Measurements from ENCODE around the gene DNAJC1. TPM values are rescaled to one million over a fixed set of nuclear protein-coding genes. Genes with fewer than 3 reads are reported as not detected.

The DNAJC1 gene
- total and polyA plus RNA-seq, 11 donors = 9.5 to 68.4 (median 14.1) TPM

- WGBS, 4 donors = 86 to 92% (median 88%) methylated on average over 5 of the region's 5 CpGs
- H3K4me3 ChIP-seq = no peak overlapping the region
- DNase-seq (no peak), ATAC-seq (no peak)
- no peaks in the 10 kb centered on the region for H3K27me3 ChIP-seq
- intact Hi-C loops (cut with DNase I) = loop anchor here in 3 of 10 donors (10.0 kb wide), 3 partner anchors 209 to 1049 kb away; no protein-coding TSS in a partner anchor
- no peak for TF ChIP-seq CTCF (IDR thresholded peaks at IDR 0.05)
- no peak for TF ChIP-seq POLR2A (IDR thresholded peaks at IDR 0.05)
- H3K27ac ChIP-seq = no peak overlapping the region
- peaks cover 0 to 1% (median 0%) of the 10 kb centered on the region in 12 donors for H3K4me1 ChIP-seq
- no peaks in the 10 kb centered on the region for H3K36me3 ChIP-seq
- no peaks in the 10 kb centered on the region for H3K9me3 ChIP-seq
These were observed 12.6 kb upstream of the DNAJC1 start for GRCh38 chr10:22016046-22016705.

- TF ChIP-seq CTCF (IDR thresholded peaks at IDR 0.05) = peak; percentile 42 to 75 (median 62)
- no peak for TF ChIP-seq POLR2A (IDR thresholded peaks at IDR 0.05)
- H3K27me3 ChIP-seq = no peaks in the 10 kb centered on the region
- no peak overlapping the region for H3K4me3 ChIP-seq
- no peak overlapping the region for H3K27ac ChIP-seq
- H3K36me3 ChIP-seq = no peaks in the 10 kb centered on the region
- WGBS, 4 donors = 21 to 44% (median 32%) methylated on average over 1 of the region's 1 CpG
- ATAC-seq (no peak), DNase-seq (no peak)
- peaks cover 0 to 3% (median 0%) of the 10 kb centered on the region in 12 donors for H3K4me1 ChIP-seq
- intact Hi-C loops (cut with DNase I) = loop anchor here in 8 of 10 donors (2.0 to 10.0 kb wide), 5 partner anchors 214 to 1054 kb away; no protein-coding TSS in a partner anchor
- H3K9me3 ChIP-seq = no peaks in the 10 kb centered on the region
These were observed 7.5 kb upstream of the DNAJC1 start for GRCh38 chr10:22010973-22011408.

GRCh38 chr10:22010539-22010938, 7.0 kb upstream of the DNAJC1 start:
- intact Hi-C loops (cut with DNase I) = loop anchor here in 8 of 10 donors (2.0 to 10.0 kb wide), 5 partner anchors 214 to 1054 kb away; no protein-coding TSS in a partner anchor
- Histone ChIP-seq H3K9me3 (no peaks in the 10 kb centered on the region), H3K27ac (no peak overlapping the region), H3K4me3 (no peak overlapping the region), H3K4me1 (peaks cover 0 to 3% (median 0%) of the 10 kb centered on the region in 12 donors), H3K27me3 (no peaks in the 10 kb centered on the region), H3K36me3 (no peaks in the 10 kb centered on the region)
- TF ChIP-seq CTCF (IDR thresholded peaks at IDR 0.05) (no peak), POLR2A (IDR thresholded peaks at IDR 0.05) (no peak)
- WGBS, 4 donors = 63 to 71% (median 66%) methylated on average over 4 of the region's 4 CpGs
- no peak for DNase-seq
- no peak for ATAC-seq

- Histone ChIP-seq H3K4me3 (no peak overlapping the region), H3K9me3 (no peaks in the 10 kb centered on the region), H3K36me3 (no peaks in the 10 kb centered on the region), H3K4me1 (peaks cover 0 to 18% (median 10%) of the 10 kb centered on the region in 12 donors), H3K27me3 (no peaks in the 10 kb centered on the region), H3K27ac (no peak overlapping the region)
- intact Hi-C loops (cut with DNase I) = loop anchor here in 9 of 10 donors (5.0 to 10.0 kb wide), 13 partner anchors 218 to 1061 kb away; partner anchors contain the start of genes COMMD3 (in 3 of the 9), BMI1 (in 1 of the 9), MLLT10 (in 1 of the 9) and SPAG6 (in 1 of the 9)
- no peak for DNase-seq
- TF ChIP-seq CTCF (IDR thresholded peaks at IDR 0.05) = no peak
- no peak for TF ChIP-seq POLR2A (IDR thresholded peaks at IDR 0.05)
- ATAC-seq = no peak
These were observed 2.9 kb upstream of the DNAJC1 start for GRCh38 chr10:22006379-22006884.
